ENCODE measurements around the gene ADGRG7.

DNA sequence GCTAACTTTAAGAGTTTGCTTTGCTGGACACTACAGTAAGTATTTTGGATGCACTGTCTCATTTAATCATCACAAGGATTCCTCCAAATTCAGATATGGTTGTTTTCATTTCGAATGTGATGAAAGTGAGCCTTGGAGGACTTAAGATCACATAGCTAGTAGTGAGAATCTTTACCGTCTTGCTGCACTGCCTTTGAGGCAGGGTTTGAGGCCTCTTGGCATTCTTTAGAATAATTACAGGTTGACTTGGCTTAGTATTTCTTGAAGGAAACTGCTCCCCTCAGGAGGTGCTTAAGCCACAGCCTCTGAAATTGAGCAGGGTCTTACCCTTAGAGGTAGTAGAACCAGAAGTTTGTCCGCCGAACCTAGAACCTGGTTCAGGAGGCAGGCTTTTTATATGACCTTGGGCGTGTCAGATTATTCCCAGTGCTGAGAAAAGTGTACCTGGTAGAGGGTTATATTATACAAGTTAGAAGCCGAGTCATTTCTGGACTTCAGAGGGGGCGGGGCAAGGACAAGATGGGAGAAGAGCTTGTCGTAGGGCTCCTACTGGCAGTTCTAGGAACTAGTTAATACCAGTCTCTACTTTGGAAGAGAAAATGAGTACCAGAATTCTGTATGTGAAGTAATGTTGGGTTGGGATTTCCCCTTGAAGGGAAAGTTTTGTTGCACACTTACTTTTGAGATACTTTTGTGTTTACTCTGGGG lies 101.0 kb downstream of the ADGRG7 start:
- TF ChIP-seq, protein P1, sequence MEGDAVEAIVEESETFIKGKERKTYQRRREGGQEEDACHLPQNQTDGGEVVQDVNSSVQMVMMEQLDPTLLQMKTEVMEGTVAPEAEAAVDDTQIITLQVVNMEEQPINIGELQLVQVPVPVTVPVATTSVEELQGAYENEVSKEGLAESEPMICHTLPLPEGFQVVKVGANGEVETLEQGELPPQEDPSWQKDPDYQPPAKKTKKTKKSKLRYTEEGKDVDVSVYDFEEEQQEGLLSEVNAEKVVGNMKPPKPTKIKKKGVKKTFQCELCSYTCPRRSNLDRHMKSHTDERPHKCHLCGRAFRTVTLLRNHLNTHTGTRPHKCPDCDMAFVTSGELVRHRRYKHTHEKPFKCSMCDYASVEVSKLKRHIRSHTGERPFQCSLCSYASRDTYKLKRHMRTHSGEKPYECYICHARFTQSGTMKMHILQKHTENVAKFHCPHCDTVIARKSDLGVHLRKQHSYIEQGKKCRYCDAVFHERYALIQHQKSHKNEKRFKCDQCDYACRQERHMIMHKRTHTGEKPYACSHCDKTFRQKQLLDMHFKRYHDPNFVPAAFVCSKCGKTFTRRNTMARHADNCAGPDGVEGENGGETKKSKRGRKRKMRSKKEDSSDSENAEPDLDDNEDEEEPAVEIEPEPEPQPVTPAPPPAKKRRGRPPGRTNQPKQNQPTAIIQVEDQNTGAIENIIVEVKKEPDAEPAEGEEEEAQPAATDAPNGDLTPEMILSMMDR (CRISPR knock-in tag; IDR thresholded peaks at IDR 0.05), result 0 out of 2 replicates have a peak, but pooled peaks have one; percentile 5
- TF ChIP-seq ZNF138 (CRISPR knock-in tag; IDR thresholded peaks at IDR 0.05; ENCODE audit: low read depth) (no peak), PAF1 (CRISPR knock-in tag; IDR thresholded peaks at IDR 0.05) (no peak), ZNF563 (CRISPR knock-in tag; IDR thresholded peaks at IDR 0.05) (no peak), POLR2AphosphoS5 (IDR thresholded peaks at IDR 0.05; ENCODE audit: low read depth, low read length) (no peak), GABPA (IDR thresholded peaks at IDR 0.05; ENCODE audit: low read depth, low read length) (no peak), GABPA (CRISPR knock-in tag; IDR thresholded peaks at IDR 0.05; ENCODE audit: low read depth) (no peak), ZNF335 (CRISPR knock-in tag; IDR thresholded peaks at IDR 0.05) (no peak), EP300 (IDR thresholded peaks at IDR 0.05; ENCODE audit: low read depth in 2 of 2, low read length in 2 of 2) (no peak), EP300 (CRISPR knock-in tag; IDR thresholded peaks at IDR 0.05; ENCODE audit: borderline replicate concordance) (no peak), MEIS2 (CRISPR knock-in tag; IDR thresholded peaks at IDR 0.05) (no peak)
- TF ChIP-seq, protein P2, sequence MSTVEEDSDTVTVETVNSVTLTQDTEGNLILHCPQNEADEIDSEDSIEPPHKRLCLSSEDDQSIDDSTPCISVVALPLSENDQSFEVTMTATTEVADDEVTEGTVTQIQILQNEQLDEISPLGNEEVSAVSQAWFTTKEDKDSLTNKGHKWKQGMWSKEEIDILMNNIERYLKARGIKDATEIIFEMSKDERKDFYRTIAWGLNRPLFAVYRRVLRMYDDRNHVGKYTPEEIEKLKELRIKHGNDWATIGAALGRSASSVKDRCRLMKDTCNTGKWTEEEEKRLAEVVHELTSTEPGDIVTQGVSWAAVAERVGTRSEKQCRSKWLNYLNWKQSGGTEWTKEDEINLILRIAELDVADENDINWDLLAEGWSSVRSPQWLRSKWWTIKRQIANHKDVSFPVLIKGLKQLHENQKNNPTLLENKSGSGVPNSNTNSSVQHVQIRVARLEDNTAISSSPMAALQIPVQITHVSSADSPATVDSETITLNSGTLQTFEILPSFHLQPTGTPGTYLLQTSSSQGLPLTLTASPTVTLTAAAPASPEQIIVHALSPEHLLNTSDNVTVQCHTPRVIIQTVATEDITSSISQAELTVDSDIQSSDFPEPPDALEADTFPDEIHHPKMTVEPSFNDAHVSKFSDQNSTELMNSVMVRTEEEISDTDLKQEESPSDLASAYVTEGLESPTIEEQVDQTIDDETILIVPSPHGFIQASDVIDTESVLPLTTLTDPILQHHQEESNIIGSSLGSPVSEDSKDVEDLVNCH (CRISPR knock-in tag; IDR thresholded peaks at IDR 0.05), result no peak
- TF ChIP-seq, protein P3, sequence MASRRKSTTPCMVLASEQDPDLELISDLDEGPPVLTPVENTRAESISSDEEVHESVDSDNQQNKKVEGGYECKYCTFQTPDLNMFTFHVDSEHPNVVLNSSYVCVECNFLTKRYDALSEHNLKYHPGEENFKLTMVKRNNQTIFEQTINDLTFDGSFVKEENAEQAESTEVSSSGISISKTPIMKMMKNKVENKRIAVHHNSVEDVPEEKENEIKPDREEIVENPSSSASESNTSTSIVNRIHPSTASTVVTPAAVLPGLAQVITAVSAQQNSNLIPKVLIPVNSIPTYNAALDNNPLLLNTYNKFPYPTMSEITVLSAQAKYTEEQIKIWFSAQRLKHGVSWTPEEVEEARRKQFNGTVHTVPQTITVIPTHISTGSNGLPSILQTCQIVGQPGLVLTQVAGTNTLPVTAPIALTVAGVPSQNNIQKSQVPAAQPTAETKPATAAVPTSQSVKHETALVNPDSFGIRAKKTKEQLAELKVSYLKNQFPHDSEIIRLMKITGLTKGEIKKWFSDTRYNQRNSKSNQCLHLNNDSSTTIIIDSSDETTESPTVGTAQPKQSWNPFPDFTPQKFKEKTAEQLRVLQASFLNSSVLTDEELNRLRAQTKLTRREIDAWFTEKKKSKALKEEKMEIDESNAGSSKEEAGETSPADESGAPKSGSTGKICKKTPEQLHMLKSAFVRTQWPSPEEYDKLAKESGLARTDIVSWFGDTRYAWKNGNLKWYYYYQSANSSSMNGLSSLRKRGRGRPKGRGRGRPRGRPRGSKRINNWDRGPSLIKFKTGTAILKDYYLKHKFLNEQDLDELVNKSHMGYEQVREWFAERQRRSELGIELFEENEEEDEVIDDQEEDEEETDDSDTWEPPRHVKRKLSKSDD (CRISPR knock-in tag; IDR thresholded peaks at IDR 0.05; ENCODE audit: low read depth), result no peak
- TF ChIP-seq, protein P4, sequence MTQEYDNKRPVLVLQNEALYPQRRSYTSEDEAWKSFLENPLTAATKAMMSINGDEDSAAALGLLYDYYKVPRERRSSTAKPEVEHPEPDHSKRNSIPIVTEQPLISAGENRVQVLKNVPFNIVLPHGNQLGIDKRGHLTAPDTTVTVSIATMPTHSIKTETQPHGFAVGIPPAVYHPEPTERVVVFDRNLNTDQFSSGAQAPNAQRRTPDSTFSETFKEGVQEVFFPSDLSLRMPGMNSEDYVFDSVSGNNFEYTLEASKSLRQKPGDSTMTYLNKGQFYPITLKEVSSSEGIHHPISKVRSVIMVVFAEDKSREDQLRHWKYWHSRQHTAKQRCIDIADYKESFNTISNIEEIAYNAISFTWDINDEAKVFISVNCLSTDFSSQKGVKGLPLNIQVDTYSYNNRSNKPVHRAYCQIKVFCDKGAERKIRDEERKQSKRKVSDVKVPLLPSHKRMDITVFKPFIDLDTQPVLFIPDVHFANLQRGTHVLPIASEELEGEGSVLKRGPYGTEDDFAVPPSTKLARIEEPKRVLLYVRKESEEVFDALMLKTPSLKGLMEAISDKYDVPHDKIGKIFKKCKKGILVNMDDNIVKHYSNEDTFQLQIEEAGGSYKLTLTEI (CRISPR knock-in tag; conservative IDR thresholded peaks at IDR 0.05), result no peak
